CD14-positive monocyte (primary cell): ENCODE results near the gene SNAP25. TPM values are rescaled to one million over a fixed set of nuclear protein-coding genes. Genes with fewer than 3 reads are reported as not detected.
A peak's percentile ranks its signal among the peaks of the same experiment; 100 is the strongest.

Experiments used
- DNase-seq, 3 donors: peaks; one replicate each; pipeline ENCODE4 v3.0.0-alpha.2; 2011 to 2022
- H2AFZ ChIP-seq: 2 replicates; pipeline ENCODE4 v1.6.0; 2012; ENCODE audit warnings: mild to moderate bottlenecking, low read depth, low read length, inconsistent platforms; ENCODE audit not compliant: insufficient read depth, poor library complexity, severe bottlenecking
- H3K27ac ChIP-seq, 2 donors: 1 replicate in 1 of 2; 2 replicates in 1 of 2; pipeline ENCODE4 v1.5.1; 2012 to 2013; ENCODE audit warnings: low read length in 2 of 2, control low read depth in 1 of 2, inconsistent platforms in 1 of 2, low read depth in 1 of 2, mild to moderate bottlenecking in 1 of 2
- H3K27me3 ChIP-seq, 2 donors: one replicate each; pipeline versions ENCODE4 v1.6.0 to v1.6.1; 2011 to 2013; ENCODE audit warnings: low read length in 2 of 2; ENCODE audit not compliant: control insufficient read depth in 2 of 2, insufficient read depth in 2 of 2
- H3K36me3 ChIP-seq, 2 donors: replicated peaks in 1 of 2; 1 replicate in 1 of 2; 2 replicates in 1 of 2; pipeline versions ENCODE4 v1.5.1 to v1.6.1; 2012 to 2013; ENCODE audit warnings: low read length in 2 of 2, control low read depth in 1 of 2, inconsistent platforms in 1 of 2, mild to moderate bottlenecking in 1 of 2; ENCODE audit not compliant: insufficient read depth in 2 of 2, control insufficient read depth in 1 of 2
- H3K4me1 ChIP-seq, 2 donors: 1 replicate in 1 of 2; 2 replicates in 1 of 2; pipeline versions ENCODE4 v1.5.1 to v1.6.1; 2012 to 2013; ENCODE audit warnings: low read length in 2 of 2, control low read depth in 1 of 2, inconsistent platforms in 1 of 2, mild to moderate bottlenecking in 1 of 2, moderate library complexity in 1 of 2; ENCODE audit not compliant: insufficient read depth in 2 of 2, control insufficient read depth in 1 of 2
- H3K4me2 ChIP-seq: replicated peaks from 2 replicates; pipeline ENCODE3; 2012; ENCODE audit warnings: low read length, moderate library complexity, mild to moderate bottlenecking; ENCODE audit not compliant: poor library complexity, severe bottlenecking; ENCODE audit errors: extremely low read depth
- H3K4me3 ChIP-seq, 3 experiments: fragments of 200-600 bp in 1 of 3; sonication (generic) in 1 of 3; replicated peaks in 1 of 3; 1 replicate in 2 of 3; 2 replicates in 1 of 3; pipeline ENCODE4 v1.5.1; 2011 to 2013; ENCODE audit warnings: low read length in 3 of 3, mild to moderate bottlenecking in 3 of 3, control low read depth in 2 of 3, low read depth in 2 of 3, inconsistent platforms in 1 of 3, moderate library complexity in 1 of 3
- H3K79me2 ChIP-seq: 2 replicates; pipeline ENCODE4 v1.6.0; 2012; ENCODE audit warnings: mild to moderate bottlenecking, control low read depth, inconsistent platforms, low read length, moderate library complexity; ENCODE audit not compliant: insufficient read depth
- H3K9ac ChIP-seq: 2 replicates; pipeline ENCODE4 v1.6.0; 2017; ENCODE audit warnings: low read length, mild to moderate bottlenecking; ENCODE audit not compliant: insufficient read depth, poor library complexity, severe bottlenecking
- H3K9me3 ChIP-seq, 2 donors: replicated peaks in 1 of 2; 1 replicate in 1 of 2; 2 replicates in 1 of 2; pipeline versions ENCODE4 v1.5.1 to v1.6.1; 2012 to 2013; ENCODE audit warnings: low read length in 2 of 2, control low read depth in 1 of 2; ENCODE audit not compliant: control insufficient read depth in 1 of 2, insufficient read depth in 1 of 2
- H4K20me1 ChIP-seq: 2 replicates; pipeline ENCODE4 v1.6.0; 2012; ENCODE audit warnings: mild to moderate bottlenecking, low read length, control low read depth, moderate library complexity; ENCODE audit not compliant: insufficient read depth
- H3K27ac Mint-ChIP-seq, 7 donors: one replicate each; pipeline ENCODE4 v1.8.0; 2020; ENCODE audit warnings: mild to moderate bottlenecking in 7 of 7, mixed read lengths in 7 of 7, moderate library complexity in 6 of 7, inconsistent platforms in 2 of 7
- H3K27me3 Mint-ChIP-seq, 3 donors: one replicate each; pipeline ENCODE4 v1.8.0; 2021 to 2022; ENCODE audit warnings: low read depth in 3 of 3, mild to moderate bottlenecking in 3 of 3, mixed read lengths in 3 of 3, moderate library complexity in 3 of 3, inconsistent platforms in 1 of 3
- H3K36me3 Mint-ChIP-seq, 2 donors: one replicate each; pipeline ENCODE4 v1.8.0; 2020; ENCODE audit warnings: mixed read lengths in 2 of 2, inconsistent platforms in 1 of 2, mild to moderate bottlenecking in 1 of 2
- H3K4me1 Mint-ChIP-seq: one replicate; pipeline ENCODE4 v1.8.0; 2020; ENCODE audit warnings: mild to moderate bottlenecking, mixed read lengths
- H3K4me3 Mint-ChIP-seq, 2 donors: one replicate each; pipeline ENCODE4 v1.8.0; 2020; ENCODE audit warnings: mild to moderate bottlenecking in 2 of 2, mixed read lengths in 2 of 2, moderate library complexity in 1 of 2
- H3K9me3 Mint-ChIP-seq, 7 donors: one replicate each; pipeline ENCODE4 v1.8.0; 2020 to 2022; ENCODE audit warnings: mixed read lengths in 7 of 7, mild to moderate bottlenecking in 6 of 7, moderate library complexity in 6 of 7, inconsistent platforms in 2 of 7
- CTCF ChIP-seq: fragments of 200-600 bp; IDR thresholded peaks from one replicate; pipeline ENCODE4 v1.8.0; 2022; ENCODE audit warnings: antibody characterized with exemption, mild to moderate bottlenecking
- WGBS: methylation state at CpG from one replicate; pipeline ENCODE4 v1.1.5; 2013; ENCODE audit warnings: missing lambda C conversion rate; ENCODE audit not compliant: insufficient coverage; 5-methylcytosine and 5-hydroxymethylcytosine counted together
- intact Hi-C, 2 donors: fragments of 100-400 bp; cut with micrococcal nuclease; formaldehyde crosslinking; loops; one replicate each; pipeline versions ENCODE4 v1.15.0 to v1.15.1; 2023
- polyA plus RNA-seq, 3 donors: library from polyadenylated mRNA; depleted of rRNA in 1 of 3; unstranded in 2 of 3; stranded (reverse) in 1 of 3; fragments of 300-500 nt in 2 of 3; fragments of >200 nt in 1 of 3; fragmentation: Illumina TruSeq in 2 of 3; gene quantifications; 1 replicate in 2 of 3; 2 replicates in 1 of 3; pipeline ENCODE4 v1.2.3, GENCODE V29; 2012 to 2021

Gene SNAP25
- polyA plus RNA-seq, 3 donors, result not detected

DNA sequence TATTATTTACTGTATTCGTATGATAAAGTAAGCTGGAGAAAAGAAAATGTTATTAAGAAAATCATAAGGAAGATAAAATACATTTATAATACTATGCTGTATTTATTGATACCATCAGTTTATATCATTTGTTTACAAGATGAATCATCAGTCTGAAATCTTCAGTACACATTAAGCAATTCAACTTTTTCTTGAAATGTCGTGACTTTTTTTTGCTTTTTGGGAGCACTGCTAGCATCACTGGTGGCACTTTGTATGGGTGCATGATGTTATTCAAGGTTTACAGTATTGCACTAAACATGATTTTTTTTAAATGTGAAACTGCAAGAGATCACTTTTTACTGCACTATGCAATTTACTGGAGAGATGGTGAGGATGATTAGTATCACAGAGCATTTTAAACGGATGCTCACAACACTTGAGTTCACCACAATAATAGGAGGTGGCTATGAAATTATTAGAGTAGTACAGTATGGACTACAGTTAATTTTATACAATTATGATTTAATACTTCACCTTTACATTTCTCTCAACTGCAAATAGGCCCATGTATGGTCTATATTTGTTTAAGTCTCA is 85.9 kb downstream of the SNAP25 start:
- H3K27me3 Mint-ChIP-seq, result peaks cover under 1 to 2% (median 1%) of the 10 kb centered on the region in 3 donors
- H3K4me1 Mint-ChIP-seq, result peaks cover 18% of the 10 kb centered on the region
- intact Hi-C loops, result no loop called here
- no peak overlapping the region for H3K4me3 ChIP-seq
- no peaks in the 10 kb centered on the region for H4K20me1 ChIP-seq
- H3K36me3 ChIP-seq, result no peaks in the 10 kb centered on the region
- peaks cover 8 to 16% of the 10 kb centered on the region in 2 donors for H3K4me1 ChIP-seq
- H3K36me3 Mint-ChIP-seq, result no peaks in the 10 kb centered on the region
- no peak overlapping the region for H3K27ac Mint-ChIP-seq
- H3K9me3 Mint-ChIP-seq, result peaks cover 0 to 2% (median 0%) of the 10 kb centered on the region in 7 donors
- no CpG with 5 or more reads among the region's 3 CpGs for WGBS
- H3K27ac ChIP-seq, result no peak overlapping the region
- DNase-seq, result no peak
- no peak overlapping the region for H3K4me2 ChIP-seq
- no peaks in the 10 kb centered on the region for H3K9me3 ChIP-seq
- no peak overlapping the region for H3K4me3 Mint-ChIP-seq
- H3K9ac ChIP-seq, result no peak overlapping the region
- TF ChIP-seq CTCF, result no peak
- no peak overlapping the region for H2AFZ ChIP-seq
- H3K79me2 ChIP-seq, result no peaks in the 10 kb centered on the region
- H3K27me3 ChIP-seq, result no peaks in the 10 kb centered on the region

- Histone ChIP-seq H2AFZ (peak overlapping the region; percentile 32), H3K9me3 (no peaks in the 10 kb centered on the region), H4K20me1 (no peaks in the 10 kb centered on the region), H3K79me2 (no peaks in the 10 kb centered on the region), H3K4me3 (peak overlapping the region in 1 of 3 experiments; percentile 19), H3K36me3 (no peaks in the 10 kb centered on the region), H3K4me2 (peak overlapping the region; percentile 37), H3K4me1 (peaks cover 8 to 16% of the 10 kb centered on the region in 2 donors), H3K9ac (no peak overlapping the region), H3K27me3 (no peaks in the 10 kb centered on the region), H3K27ac (no peak overlapping the region)
- H3K4me3 Mint-ChIP-seq, result peak overlapping the region in 1 of 2 donors; percentile 33
- no peaks in the 10 kb centered on the region for H3K9me3 Mint-ChIP-seq
- WGBS, result no CpG with 5 or more reads among the region's 3 CpGs
- DNase-seq, result no peak
- H3K4me1 Mint-ChIP-seq, result peaks cover 18% of the 10 kb centered on the region
- no peak for TF ChIP-seq CTCF
- no peak overlapping the region for H3K27ac Mint-ChIP-seq
- no peaks in the 10 kb centered on the region for H3K36me3 Mint-ChIP-seq
- intact Hi-C loops, result no loop called here
- peaks cover 1 to 5% (median 2%) of the 10 kb centered on the region in 3 donors for H3K27me3 Mint-ChIP-seq
Observed at GRCh38 chr20:10306440-10307358, 88.1 kb downstream of the SNAP25 start.
